Activated naive CD8-positive, alpha-beta T cell treated with anti-CD3 and anti-CD28 coated beads, Interleukin-2, amount 10 ng/mL, durations not matched to agents 7 days and 5 days (primary cell): ENCODE results near the gene SLC6A19. TPM values are rescaled to one million over a fixed set of nuclear protein-coding genes. Genes with fewer than 3 reads are reported as not detected.

Source experiments
- ATAC-seq: fragments of 150-1000 bp; cut with Tn5 transposase; one replicate; pipeline ENCODE4 v1.10.0; 2021; ENCODE audit warnings: low read depth, moderate library complexity
- POLR2A ChIA-PET: fragments of 350-600 bp; sonication (Branson Sonifier 250); formaldehyde crosslinking; loops from one replicate; lab custom pipeline; 2021; ENCODE audit warnings: antibody characterized with exemption; lab: Charles Lee
- DNase-seq: peaks from one replicate; pipeline ENCODE4 v3.0.0; 2021
- H3K27ac Mint-ChIP-seq: one replicate; pipeline ENCODE4 v1.8.0; 2022; ENCODE audit warnings: mild to moderate bottlenecking, mixed read lengths
- H3K27me3 Mint-ChIP-seq: one replicate; pipeline ENCODE4 v1.8.0; 2022; ENCODE audit warnings: mild to moderate bottlenecking, moderate library complexity, mixed read lengths
- H3K36me3 Mint-ChIP-seq: one replicate; pipeline ENCODE4 v1.8.0; 2021; ENCODE audit warnings: mild to moderate bottlenecking, mixed read lengths
- H3K4me1 Mint-ChIP-seq: one replicate; pipeline ENCODE4 v1.8.0; 2021; ENCODE audit warnings: mixed read lengths
- H3K4me3 Mint-ChIP-seq: one replicate; pipeline ENCODE4 v1.8.0; 2022; ENCODE audit warnings: mild to moderate bottlenecking, moderate library complexity, mixed read lengths
- H3K9me3 Mint-ChIP-seq: one replicate; pipeline ENCODE4 v1.8.0; 2021; ENCODE audit warnings: mixed read lengths
- total RNA-seq, 2 experiments: library from RNA; stranded (reverse); gene quantifications; one replicate each; pipeline ENCODE4 v1.2.3, GENCODE V29; 2021

The SLC6A19 gene
- total RNA-seq, 2 experiments from 2014 or later = not detected

- Mint-ChIP-seq H3K27me3 (peaks cover 8% of the 10 kb centered on the region), H3K4me1 (no peaks in the 10 kb centered on the region), H3K36me3 (no peaks in the 10 kb centered on the region), H3K27ac (no peak overlapping the region), H3K9me3 (peaks cover 8% of the 10 kb centered on the region), H3K4me3 (no peak overlapping the region)
- DNase-seq = no peak
- ATAC-seq = no peak
- POLR2A ChIA-PET = no interaction called here
Measured at GRCh38 chr5:1239505-1240251, 38.3 kb downstream of the SLC6A19 start.

DNA sequence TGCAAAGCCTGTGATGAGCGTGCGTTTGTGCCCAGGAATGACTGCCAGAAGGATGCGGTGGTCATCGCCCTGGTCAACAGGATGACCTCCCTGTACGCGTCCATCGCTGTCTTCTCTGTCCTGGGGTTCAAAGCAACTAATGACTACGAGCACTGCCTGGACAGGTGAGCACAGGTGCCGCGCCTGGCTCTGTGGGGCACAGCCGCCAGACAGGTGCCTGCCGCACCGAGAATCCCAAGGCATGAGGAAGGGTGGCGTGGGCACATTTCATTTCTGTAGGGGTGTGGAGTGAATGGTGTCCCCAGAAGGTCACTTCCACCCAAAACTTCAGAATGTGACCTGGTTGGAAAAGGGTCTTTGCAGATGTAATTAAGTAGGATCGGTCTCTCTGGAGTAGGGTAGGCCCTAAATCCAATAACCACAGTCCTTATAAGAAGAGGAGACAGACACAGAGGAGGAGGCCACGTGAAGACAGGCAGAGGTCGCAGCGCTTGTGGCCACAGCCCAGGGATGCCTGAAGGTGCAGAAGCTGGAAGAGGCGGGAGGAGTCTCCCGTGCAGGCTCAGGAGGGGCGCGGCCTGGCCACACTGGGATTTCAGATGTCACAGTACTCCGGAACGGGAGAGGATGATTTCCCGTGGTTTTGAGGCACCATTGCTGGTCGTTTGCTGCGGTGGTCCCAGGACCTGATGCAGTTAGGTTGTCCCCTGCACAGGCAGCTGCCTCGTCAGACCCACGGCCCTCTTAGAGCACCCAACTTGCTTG is 39.3 kb downstream of the SLC6A19 start:
- POLR2A ChIA-PET = no interaction called here
- no peaks in the 10 kb centered on the region for H3K4me1 Mint-ChIP-seq
- DNase-seq (no peak), ATAC-seq (no peak)
- H3K27ac Mint-ChIP-seq = no peak overlapping the region
- H3K36me3 Mint-ChIP-seq = no peaks in the 10 kb centered on the region
- H3K27me3 Mint-ChIP-seq = peaks cover 8% of the 10 kb centered on the region
- peaks cover 8% of the 10 kb centered on the region for H3K9me3 Mint-ChIP-seq
- no peak overlapping the region for H3K4me3 Mint-ChIP-seq

DNA sequence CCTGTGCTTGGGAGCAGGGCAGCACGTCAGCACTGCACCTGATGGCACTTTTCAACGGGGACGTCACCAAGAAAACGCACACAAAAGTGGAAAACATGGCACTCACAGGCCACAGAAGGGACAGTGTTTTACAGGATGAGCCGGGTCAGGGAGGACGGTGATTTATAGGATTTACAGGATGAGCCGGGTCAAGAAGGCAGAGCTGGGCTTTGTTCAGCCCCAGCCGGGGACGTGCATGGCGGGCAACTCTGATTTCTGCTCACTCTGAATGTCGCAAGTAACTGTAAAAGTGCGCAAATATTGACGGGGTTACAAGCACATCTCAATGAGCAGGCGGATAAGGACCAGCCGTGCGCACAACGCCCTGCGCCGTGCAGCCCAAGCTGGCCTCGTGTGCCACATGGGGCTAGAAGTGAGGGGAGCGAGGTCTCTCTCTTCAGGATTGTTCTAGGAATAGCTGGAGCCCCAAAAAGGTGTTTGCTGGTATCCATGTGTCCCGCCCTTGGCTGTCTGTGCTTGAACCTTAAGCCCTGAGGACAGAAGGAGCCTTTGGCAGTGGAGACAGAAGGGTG is 40.2 kb downstream of the SLC6A19 start:
- Mint-ChIP-seq H3K9me3 (peaks cover under 1% of the 10 kb centered on the region), H3K27me3 (peaks cover 6% of the 10 kb centered on the region), H3K4me3 (no peak overlapping the region), H3K36me3 (no peaks in the 10 kb centered on the region), H3K27ac (no peak overlapping the region), H3K4me1 (no peaks in the 10 kb centered on the region)
- DNase-seq (no peak), ATAC-seq (no peak)
- POLR2A ChIA-PET = no interaction called here

GRCh38 chr5:1242733-1243486 is 41.5 kb downstream of the SLC6A19 start:
- no peak overlapping the region for H3K27ac Mint-ChIP-seq

DNA sequence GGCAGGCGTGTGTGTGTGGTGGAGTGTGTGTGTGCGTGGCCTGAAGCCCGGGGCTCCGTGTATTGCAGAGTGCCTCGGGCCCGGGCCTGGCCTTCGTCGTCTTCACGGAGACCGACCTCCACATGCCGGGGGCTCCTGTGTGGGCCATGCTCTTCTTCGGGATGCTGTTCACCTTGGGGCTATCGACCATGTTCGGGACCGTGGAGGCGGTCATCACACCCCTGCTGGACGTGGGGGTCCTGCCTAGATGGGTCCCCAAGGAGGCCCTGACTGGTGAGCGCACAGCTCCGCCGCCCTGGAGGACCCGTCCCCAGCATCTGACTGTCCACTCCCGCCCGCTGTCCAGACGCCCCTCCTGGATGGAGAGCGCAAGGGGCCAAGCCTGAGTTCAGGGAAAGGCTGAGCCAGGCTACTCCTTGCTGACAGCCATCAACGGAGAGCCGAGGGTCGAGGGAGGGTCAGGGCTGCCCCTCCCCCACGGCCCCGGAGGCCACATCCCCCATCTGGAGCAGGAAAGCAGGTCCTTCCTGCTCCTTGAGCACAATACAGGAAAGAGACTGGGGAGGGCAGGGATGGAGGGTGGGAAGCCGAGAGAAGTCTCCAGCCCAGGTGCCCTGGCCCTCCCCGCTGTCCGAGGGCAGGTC is 42.2 kb downstream of the SLC6A19 start:
- H3K27ac Mint-ChIP-seq = no peak overlapping the region
- no peak overlapping the region for H3K4me3 Mint-ChIP-seq
- POLR2A ChIA-PET = no interaction called here
- H3K36me3 Mint-ChIP-seq = no peaks in the 10 kb centered on the region
- no peaks in the 10 kb centered on the region for H3K4me1 Mint-ChIP-seq
- no peaks in the 10 kb centered on the region for H3K9me3 Mint-ChIP-seq
- DNase-seq (no peak), ATAC-seq (no peak)
- peaks cover 10% of the 10 kb centered on the region for H3K27me3 Mint-ChIP-seq

More at GRCh38 chr5:1242733-1243486, 41.5 kb downstream of the SLC6A19 start:
- POLR2A ChIA-PET = no interaction called here
- Mint-ChIP-seq H3K36me3 (no peaks in the 10 kb centered on the region), H3K9me3 (no peaks in the 10 kb centered on the region), H3K27me3 (peaks cover 10% of the 10 kb centered on the region), H3K4me1 (no peaks in the 10 kb centered on the region), H3K4me3 (no peak overlapping the region)
- ATAC-seq (no peak), DNase-seq (no peak)

GRCh38 chr5:1244255-1244654 is 42.9 kb downstream of the SLC6A19 start:
- ATAC-seq (no peak), DNase-seq (no peak)
- no peaks in the 10 kb centered on the region for H3K9me3 Mint-ChIP-seq
- peaks cover 10% of the 10 kb centered on the region for H3K27me3 Mint-ChIP-seq
- POLR2A ChIA-PET = no interaction called here
- no peaks in the 10 kb centered on the region for H3K4me1 Mint-ChIP-seq
- H3K27ac Mint-ChIP-seq = no peak overlapping the region
- no peak overlapping the region for H3K4me3 Mint-ChIP-seq
- no peaks in the 10 kb centered on the region for H3K36me3 Mint-ChIP-seq

DNA sequence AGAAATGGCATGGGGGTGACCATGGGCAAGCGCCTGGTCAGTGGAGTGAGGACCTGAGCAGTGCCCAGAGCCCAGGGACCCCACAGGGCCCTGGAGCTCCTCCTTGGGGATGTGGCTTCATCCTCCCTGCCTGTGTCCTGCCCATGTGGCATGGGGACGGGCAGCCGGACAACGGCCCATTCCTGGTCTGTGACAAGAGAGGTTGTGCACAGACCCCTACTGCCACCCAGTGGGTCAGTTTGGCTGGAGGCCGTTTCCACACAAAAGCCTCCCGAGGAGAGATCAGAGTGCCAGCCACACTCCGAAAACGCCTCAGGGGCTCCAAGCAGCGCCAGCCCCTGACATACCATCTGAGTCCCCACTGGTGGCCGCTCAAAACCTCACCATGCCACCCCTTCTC is 43.6 kb downstream of the SLC6A19 start:
- DNase-seq (no peak), ATAC-seq (no peak)
- POLR2A ChIA-PET = no interaction called here
- Mint-ChIP-seq H3K9me3 (no peaks in the 10 kb centered on the region), H3K27me3 (peaks cover 10% of the 10 kb centered on the region), H3K4me1 (no peaks in the 10 kb centered on the region), H3K36me3 (no peaks in the 10 kb centered on the region), H3K27ac (no peak overlapping the region), H3K4me3 (no peak overlapping the region)

DNA sequence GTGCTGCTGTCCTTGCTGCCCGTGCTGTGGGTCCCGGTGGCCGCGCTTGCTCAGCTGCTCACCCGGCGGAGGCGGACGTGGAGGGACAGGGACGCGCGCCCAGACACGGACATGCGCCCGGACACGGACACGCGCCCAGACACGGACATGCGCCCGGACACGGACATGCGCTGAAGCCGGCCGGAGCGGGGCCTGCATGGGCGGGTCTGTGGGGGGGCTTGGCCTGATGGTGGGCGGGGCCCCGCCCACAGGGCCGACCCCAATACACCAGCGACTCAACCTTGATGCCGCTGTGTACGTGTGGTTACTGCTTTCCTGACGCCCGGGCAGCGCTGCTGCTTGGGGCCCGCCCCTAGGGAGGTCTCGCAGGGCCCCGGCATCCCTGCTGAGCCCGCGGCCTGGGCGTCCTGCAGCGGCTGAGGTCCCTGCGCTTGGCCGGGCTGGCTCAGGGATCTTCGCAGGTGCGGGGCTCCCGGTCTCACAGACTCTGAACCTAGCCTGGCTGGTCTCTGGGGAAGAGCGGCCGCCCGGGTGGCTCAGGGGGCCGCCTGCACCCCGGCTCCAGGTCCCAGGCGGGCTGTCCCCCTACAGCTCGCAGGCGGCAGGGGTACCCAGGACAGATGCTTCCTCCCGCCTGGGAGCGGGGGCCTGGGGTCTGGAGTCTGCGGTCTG is 44.6 kb downstream of the SLC6A19 start:
- H3K4me3 Mint-ChIP-seq = no peak overlapping the region
- H3K4me1 Mint-ChIP-seq = no peaks in the 10 kb centered on the region
- no peaks in the 10 kb centered on the region for H3K9me3 Mint-ChIP-seq
- ATAC-seq (no peak), DNase-seq (no peak)
- no peak overlapping the region for H3K27ac Mint-ChIP-seq
- H3K36me3 Mint-ChIP-seq = no peaks in the 10 kb centered on the region
- H3K27me3 Mint-ChIP-seq = peaks cover 10% of the 10 kb centered on the region
- POLR2A ChIA-PET = no interaction called here

- H3K27me3 Mint-ChIP-seq = peaks cover 11% of the 10 kb centered on the region
- ATAC-seq (no peak), DNase-seq (peak; percentile 55)
- H3K36me3 Mint-ChIP-seq = no peaks in the 10 kb centered on the region
- no peak overlapping the region for H3K4me3 Mint-ChIP-seq
- H3K27ac Mint-ChIP-seq = no peak overlapping the region
- no peaks in the 10 kb centered on the region for H3K9me3 Mint-ChIP-seq
- H3K4me1 Mint-ChIP-seq = no peaks in the 10 kb centered on the region
- POLR2A ChIA-PET = no interaction called here
Measured at GRCh38 chr5:1246711-1247431, 45.5 kb downstream of the SLC6A19 start.

DNA sequence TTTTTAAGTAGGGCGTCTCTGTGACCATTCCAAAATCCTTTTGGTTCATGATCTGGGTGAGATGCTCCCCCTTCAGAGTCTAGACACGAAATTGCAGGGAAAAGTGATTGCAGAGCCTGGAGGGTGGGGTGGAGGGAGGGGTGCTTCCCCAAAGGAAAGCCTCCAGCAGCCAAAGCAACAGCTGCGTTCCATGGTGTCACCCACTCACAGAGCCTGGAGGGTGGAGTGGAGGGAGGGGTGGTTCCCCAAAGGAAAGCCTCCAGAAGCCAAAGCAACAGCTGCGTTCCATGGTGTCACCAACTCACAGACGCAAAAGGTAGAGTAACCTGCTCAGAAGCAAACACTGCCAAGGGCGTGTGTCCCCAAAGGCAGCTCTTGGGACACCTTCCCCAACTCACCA is 46.4 kb downstream of the SLC6A19 start:
- Mint-ChIP-seq H3K27ac (no peak overlapping the region), H3K36me3 (no peaks in the 10 kb centered on the region), H3K27me3 (peaks cover 12% of the 10 kb centered on the region), H3K4me3 (no peak overlapping the region), H3K4me1 (no peaks in the 10 kb centered on the region), H3K9me3 (no peaks in the 10 kb centered on the region)
- POLR2A ChIA-PET = no interaction called here
- DNase-seq (no peak), ATAC-seq (no peak)

GRCh38 chr5:1249366-1250280 is 48.2 kb downstream of the SLC6A19 start:
- Mint-ChIP-seq H3K4me3 (no peak overlapping the region), H3K9me3 (no peaks in the 10 kb centered on the region), H3K27me3 (peaks cover 11% of the 10 kb centered on the region), H3K36me3 (no peaks in the 10 kb centered on the region), H3K27ac (no peak overlapping the region), H3K4me1 (no peaks in the 10 kb centered on the region)
- POLR2A ChIA-PET = no interaction called here
- no peak for ATAC-seq
- no peak for DNase-seq
